SW 1271 (cell line): Measurements from ENCODE around the gene ZNF443.
A peak's percentile ranks its signal among the peaks of the same experiment; 100 is the strongest.
"Not testable (repeated sequence)": the region's sequence is repeated elsewhere in the genome, so short reads cannot be mapped to it uniquely, and the experiment has no call there.

ENCODE experiments used
- DNase-seq, 2 experiments: peaks; one replicate each; lab custom pipeline; 2025; lab: John Stamatoyannopoulos, UW

Gene ZNF443

GRCh38 chr19:12417273-12417672 is 23.5 kb downstream of the ZNF443 start:
- DNase-seq: not testable (repeated sequence)

DNA sequence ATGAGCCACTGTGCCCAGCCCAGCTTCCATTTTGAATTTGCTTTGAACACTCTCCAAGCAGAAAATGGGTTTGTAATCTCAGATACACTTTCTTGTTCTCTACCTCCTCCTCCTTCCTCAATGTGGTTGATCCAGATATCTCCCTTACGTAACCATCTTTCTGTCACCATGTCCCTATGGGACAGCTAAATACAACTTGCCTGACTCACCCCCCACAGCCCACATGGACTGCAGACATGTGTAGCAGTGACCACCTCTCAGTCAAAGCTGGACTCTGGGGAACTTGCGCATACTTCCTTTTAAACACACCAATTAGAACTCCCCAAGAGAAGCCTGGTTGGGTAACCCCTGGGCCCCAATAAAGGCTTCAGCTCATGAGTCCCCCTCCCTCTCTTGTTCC is 28.9 kb downstream of the ZNF443 start:
- no peak for DNase-seq

DNA sequence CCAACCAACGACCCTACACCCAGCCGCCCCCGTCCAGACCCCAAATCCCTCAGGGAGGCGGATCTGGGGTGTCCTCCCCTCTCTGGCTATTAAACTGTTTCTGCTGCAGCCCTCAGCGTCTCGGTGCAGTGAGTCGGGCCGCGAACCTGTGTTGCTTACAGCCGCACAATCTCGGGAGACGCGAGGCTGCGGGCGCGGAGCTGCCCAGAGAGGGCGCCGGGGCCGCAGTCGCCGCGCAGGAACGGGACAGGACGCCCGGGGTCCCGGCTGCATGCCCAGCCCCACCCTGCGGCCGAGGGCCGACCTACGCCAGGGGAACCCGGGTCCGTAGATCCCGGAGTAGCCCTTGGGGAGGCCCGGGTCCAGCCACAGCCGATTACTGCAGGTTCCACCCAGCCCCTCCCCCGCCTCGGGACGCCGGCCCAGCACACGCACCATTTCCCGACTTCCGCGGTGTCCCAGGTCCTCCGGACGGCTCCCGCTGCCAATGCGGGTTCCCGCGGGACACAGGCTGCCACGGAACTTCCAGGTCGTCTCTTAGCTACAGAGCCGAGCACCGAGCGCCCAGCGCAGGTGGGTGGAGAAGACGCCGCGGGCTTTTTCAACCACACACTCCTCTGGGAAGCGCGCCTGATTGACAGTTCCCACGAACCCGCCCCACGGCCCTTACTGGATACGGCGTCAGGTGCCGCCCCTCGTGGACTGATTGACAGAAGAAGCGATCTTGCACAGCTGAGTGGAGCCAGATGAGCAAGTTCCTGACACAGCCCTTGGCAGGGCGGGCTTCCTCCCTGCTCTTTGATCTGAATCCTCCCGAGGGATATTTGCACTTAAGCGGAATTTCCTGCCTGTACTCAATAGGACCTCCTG is 40.0 kb downstream of the ZNF443 start, which contains the start of gene ZNF799:
ZNF799 (minus strand) TSS at position 639 of the 870 bp plus-strand sequence; CDS start at position 438, 201 bp downstream.
- DNase-seq: peak; percentile 88 to 96

DNA sequence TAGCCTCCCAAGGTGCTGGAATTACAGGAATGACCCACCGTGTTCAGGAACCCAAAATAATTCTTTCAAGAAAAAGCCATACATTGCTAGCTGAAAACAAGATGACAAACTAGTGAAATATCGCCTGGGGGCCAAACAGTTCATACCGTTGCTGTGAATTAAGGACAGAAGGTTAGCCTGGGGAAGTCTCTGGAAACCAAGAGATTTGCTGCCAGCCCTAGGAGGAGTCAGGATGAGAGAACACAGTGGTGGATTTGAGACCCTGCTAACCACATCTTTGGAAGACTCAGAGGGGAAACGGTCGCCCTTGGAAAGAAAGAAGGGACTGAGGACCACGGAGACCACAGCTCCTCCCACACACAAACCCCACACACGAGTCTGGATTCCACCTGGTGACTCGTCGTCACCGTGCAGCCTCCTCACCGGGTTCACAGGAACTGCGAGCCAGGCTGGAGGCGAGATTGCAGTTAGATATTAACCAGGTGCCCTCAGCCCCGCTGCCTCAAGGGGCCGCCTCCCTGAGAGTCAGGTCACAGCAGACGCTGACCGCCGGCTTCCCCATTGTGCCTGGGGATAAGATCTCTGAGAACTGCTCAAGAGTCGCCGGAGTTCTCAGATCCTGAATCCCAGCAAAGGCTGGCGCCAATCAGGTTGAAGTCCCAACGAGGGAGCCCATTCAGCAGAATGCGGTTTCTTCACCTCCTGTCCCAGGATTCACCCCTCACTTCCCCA is 40.8 kb downstream of the ZNF443 start:
- DNase-seq: peak in 1 of 2 experiments; percentile 35

DNA sequence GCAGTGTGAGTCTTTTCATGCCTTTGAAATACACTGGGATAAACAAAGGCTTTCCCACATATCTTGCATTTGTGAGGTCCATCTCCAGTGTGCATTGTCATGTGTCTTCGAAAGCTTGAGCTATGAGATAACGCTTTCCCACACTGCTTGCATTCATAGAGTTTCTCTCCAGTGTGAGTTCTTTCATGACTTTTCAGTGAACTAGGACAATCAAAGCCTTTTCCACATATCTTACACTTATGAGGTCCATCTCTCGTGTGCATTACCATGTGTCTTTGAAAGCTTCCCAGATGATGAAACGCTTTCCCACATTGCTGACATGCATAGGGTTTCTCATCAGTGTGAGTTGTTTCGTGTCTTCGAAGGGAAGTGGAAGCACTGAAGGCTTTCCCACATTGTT is 49.7 kb downstream of the ZNF443 start:
- not testable (repeated sequence) for DNase-seq

DNA sequence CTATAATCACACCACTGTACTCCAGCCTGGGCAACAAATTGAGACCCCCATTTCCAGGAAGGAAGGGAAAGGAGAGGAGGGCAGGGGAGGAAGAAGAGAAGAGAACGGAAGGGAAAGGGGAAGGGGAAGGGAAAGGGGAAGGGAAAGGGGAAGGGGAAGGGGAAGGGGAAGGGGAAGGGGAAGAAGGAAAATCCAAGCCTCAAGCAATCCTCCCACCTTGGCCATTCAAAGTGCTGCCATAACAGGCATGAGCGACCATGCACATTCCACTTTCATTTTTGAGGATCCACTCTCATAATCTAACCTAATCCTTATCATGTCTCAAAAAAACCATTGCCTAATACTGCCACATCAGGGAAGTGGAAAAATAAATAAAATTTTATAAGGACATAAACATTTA is 54.5 kb downstream of the ZNF443 start:
- DNase-seq: not testable (repeated sequence)

- DNase-seq: no peak
These were observed 60.4 kb downstream of the ZNF443 start for GRCh38 chr19:12380444-12380737.

DNA sequence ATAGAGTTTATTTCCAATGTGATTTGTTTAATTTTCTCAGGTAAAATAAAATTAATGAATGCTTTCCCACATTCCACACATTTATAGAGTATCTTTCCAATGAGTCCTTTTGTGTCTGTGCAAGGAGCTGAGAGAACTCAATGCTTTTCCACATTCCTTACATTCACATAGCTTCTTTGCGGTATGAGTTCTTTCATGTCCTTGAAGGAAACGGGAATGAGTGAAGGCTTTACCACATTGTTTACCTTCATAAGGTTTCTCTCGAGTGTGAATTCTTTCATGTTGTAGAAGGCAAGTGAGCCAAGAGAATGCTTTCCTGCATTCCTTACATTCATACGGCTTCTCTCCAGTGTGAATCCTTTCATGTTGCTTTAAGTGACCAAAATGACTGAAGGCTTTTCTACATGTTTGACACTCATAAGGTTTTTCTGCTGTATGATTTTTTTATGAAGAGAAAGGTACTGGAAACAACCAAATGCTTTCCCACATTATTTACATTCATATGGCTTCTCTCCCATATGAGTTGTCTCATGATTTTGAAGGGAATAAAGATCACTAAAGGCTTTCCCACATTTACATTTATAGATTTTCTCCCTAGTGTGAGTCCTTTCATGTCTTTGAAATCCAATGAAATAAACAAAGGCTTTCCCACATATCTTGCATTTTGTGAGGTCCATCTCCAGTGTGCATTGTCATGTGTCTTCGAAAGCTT is 60.9 kb downstream of the ZNF443 start:
- no peak for DNase-seq
